Caco-2 (cell line): ENCODE measurements around the gene CRELD2. TPM values are rescaled to one million over a fixed set of nuclear protein-coding genes. Genes with fewer than 3 reads are reported as not detected.

ENCODE experiments used
- BruUV-seq: library from RNA; stranded (reverse); fragments of 400-500 nt; replicated peaks from 2 replicates; lab custom pipeline; 2021; lab: Mats Ljungman, UMichigan
- CTCF ChIA-PET: fragments of 300-600 bp; sonication (Branson Sonifier 250); formaldehyde crosslinking; loops from one replicate; lab custom pipeline; 2022; ENCODE audit warnings: antibody characterized with exemption; lab: Charles Lee
- POLR2A ChIA-PET: fragments of 300-600 bp; sonication (Branson Sonifier 250); formaldehyde crosslinking; loops from one replicate; lab custom pipeline; 2022; ENCODE audit warnings: antibody characterized with exemption; lab: Charles Lee
- DNase-seq, 2 experiments: peaks; one replicate each; pipeline versions ENCODE4 v3.0.0 to v3.0.0-alpha.2; 2020 to 2022
- H3K27me3 ChIP-seq: replicated peaks from 2 replicates; pipeline ENCODE4 v1.6.0; 2011; ENCODE audit warnings: low read length; ENCODE audit not compliant: control insufficient read depth, insufficient read depth
- H3K36me3 ChIP-seq: 2 replicates; pipeline ENCODE4 v1.5.1; 2011; ENCODE audit warnings: low read length; ENCODE audit not compliant: control insufficient read depth, insufficient read depth
- H3K4me1 ChIP-seq: fragments of 250-450 bp; sonication (Bioruptor Pico); 2 replicates; pipeline ENCODE4 v1.5.1; 2020; ENCODE audit warnings: mild to moderate bottlenecking
- H3K4me3 ChIP-seq: 2 replicates; pipeline ENCODE4 v1.5.1; 2011; ENCODE audit warnings: low read depth, mild to moderate bottlenecking, control low read depth, low read length
- H3K9me3 ChIP-seq: fragments of 250-450 bp; sonication (Bioruptor Pico); 2 replicates; pipeline ENCODE4 v1.5.1; 2020; ENCODE audit warnings: mild to moderate bottlenecking, moderate library complexity
- H3K27ac Mint-ChIP-seq: one replicate; pipeline ENCODE4 v1.8.0; 2022; ENCODE audit warnings: mixed read lengths; ENCODE audit not compliant: unreplicated experiment
- H3K27me3 Mint-ChIP-seq: one replicate; pipeline ENCODE4 v1.8.0; 2022; ENCODE audit warnings: mixed read lengths; ENCODE audit not compliant: insufficient read depth, unreplicated experiment
- H3K36me3 Mint-ChIP-seq: one replicate; pipeline ENCODE4 v1.8.0; 2022; ENCODE audit warnings: mild to moderate bottlenecking, mixed read lengths; ENCODE audit not compliant: insufficient read depth, unreplicated experiment
- H3K4me1 Mint-ChIP-seq: one replicate; pipeline ENCODE4 v1.8.0; 2022; ENCODE audit warnings: low read depth, mixed read lengths; ENCODE audit not compliant: unreplicated experiment
- H3K4me3 Mint-ChIP-seq: one replicate; pipeline ENCODE4 v1.8.0; 2022; ENCODE audit warnings: mild to moderate bottlenecking, moderate library complexity, mixed read lengths; ENCODE audit not compliant: unreplicated experiment
- H3K9me3 Mint-ChIP-seq: one replicate; pipeline ENCODE4 v1.8.0; 2022; ENCODE audit warnings: mixed read lengths; ENCODE audit not compliant: unreplicated experiment
- intact Hi-C: fragments of 100-400 bp; cut with micrococcal nuclease; formaldehyde crosslinking; loops from one replicate; pipeline ENCODE4 v1.10.0; 2022; ENCODE audit not compliant: unreplicated experiment
- total RNA-seq: library from RNA; stranded (reverse); gene quantifications from 2 replicates; pipeline ENCODE4 v1.2.3, GENCODE V29; 2022
- TF ChIP-seq, protein P1 (sequence below), 2 experiments: fragments of 200-600 bp in 1 of 2; IDR thresholded peaks; 1 replicate in 1 of 2; 2 replicates in 1 of 2; pipeline versions ENCODE4 v1.5.1 to v1.8.0; 2011 to 2022; ENCODE audit warnings: antibody characterized with exemption in 1 of 2, control low read depth in 1 of 2, inconsistent platforms in 1 of 2, low read depth in 1 of 2, low read length in 1 of 2, mild to moderate bottlenecking in 1 of 2, moderate library complexity in 1 of 2; ENCODE audit not compliant: insufficient read depth in 1 of 2, severe bottlenecking in 1 of 2, unreplicated experiment in 1 of 2

CRELD2 gene
- total RNA-seq, 1 experiment from 2014 or later, result 43.3 TPM

DNA sequence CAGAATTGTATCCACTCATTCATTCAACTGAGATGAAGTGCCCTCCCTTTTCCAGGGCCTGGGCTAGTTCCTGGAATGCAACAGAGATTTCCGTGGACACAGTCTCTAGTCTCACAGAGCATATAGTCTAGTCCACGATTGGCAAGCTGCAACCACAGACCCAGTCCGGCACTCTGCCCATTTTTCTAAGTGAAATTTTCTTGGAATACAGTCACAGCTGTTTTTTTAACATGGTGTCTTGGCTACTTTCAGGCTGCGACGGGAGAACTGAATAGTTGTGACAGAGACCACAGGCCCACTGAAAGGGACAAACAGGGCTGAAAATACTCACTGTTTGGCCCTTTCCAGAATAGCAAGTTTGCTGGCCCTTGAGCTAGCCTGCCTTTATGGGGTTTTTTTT is 29.4 kb upstream of the CRELD2 start:
- H3K27me3 Mint-ChIP-seq, result no peaks in the 10 kb centered on the region
- Histone ChIP-seq H3K36me3 (peaks cover 3% of the 10 kb centered on the region), H3K4me3 (no peak overlapping the region), H3K4me1 (no peaks in the 10 kb centered on the region), H3K9me3 (no peaks in the 10 kb centered on the region), H3K27me3 (no peaks in the 10 kb centered on the region)
- no peak overlapping the region for H3K27ac Mint-ChIP-seq
- no peaks in the 10 kb centered on the region for H3K4me1 Mint-ChIP-seq
- no peak overlapping the region for H3K4me3 Mint-ChIP-seq
- ChIA-PET CTCF (no interaction called here), POLR2A (no interaction called here)
- intact Hi-C loops, result no loop called here
- TF ChIP-seq, protein P1, sequence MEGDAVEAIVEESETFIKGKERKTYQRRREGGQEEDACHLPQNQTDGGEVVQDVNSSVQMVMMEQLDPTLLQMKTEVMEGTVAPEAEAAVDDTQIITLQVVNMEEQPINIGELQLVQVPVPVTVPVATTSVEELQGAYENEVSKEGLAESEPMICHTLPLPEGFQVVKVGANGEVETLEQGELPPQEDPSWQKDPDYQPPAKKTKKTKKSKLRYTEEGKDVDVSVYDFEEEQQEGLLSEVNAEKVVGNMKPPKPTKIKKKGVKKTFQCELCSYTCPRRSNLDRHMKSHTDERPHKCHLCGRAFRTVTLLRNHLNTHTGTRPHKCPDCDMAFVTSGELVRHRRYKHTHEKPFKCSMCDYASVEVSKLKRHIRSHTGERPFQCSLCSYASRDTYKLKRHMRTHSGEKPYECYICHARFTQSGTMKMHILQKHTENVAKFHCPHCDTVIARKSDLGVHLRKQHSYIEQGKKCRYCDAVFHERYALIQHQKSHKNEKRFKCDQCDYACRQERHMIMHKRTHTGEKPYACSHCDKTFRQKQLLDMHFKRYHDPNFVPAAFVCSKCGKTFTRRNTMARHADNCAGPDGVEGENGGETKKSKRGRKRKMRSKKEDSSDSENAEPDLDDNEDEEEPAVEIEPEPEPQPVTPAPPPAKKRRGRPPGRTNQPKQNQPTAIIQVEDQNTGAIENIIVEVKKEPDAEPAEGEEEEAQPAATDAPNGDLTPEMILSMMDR (IDR thresholded peaks at IDR 0.05; ENCODE audit: insufficient read depth in 1 of 2, low read depth in 1 of 2, low read length in 1 of 2, severe bottlenecking in 1 of 2, unreplicated experiment in 1 of 2), result no peak
- BruUV-seq, result no TSS peak
- no peak for DNase-seq
- peaks cover 73% of the 10 kb centered on the region for H3K36me3 Mint-ChIP-seq
- peaks cover 10% of the 10 kb centered on the region for H3K9me3 Mint-ChIP-seq

DNA sequence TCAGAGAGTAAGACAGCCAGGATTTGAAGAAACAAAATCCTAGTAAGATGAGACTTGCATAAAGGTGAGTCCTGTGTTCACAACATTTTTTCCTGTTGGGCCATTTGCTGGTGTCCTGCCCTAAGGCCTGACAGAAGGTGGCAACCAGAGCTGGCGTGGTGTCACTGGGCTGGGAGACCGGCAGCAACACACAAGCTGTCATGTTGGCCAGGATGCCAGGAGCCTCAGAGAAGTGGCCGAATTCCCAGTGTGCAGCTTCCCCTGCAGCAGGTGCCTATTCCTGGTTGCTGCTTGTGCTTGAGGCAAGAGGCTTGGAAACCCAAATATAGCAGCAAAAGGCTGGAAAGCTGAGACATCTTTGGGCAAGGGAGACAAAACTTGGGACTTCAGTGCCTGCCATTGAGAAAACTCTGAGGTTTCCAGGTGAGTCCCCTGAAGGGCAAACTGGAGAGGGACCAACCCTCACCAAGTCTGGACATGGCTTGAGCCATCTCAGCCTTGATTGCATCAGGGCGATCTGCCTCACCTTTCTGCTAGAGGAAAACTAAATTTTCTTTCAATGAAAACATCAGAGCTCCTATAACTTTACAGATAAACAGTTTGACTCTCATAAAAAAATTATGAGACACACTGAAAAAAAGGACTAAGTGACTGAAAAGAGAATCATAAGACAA is 26.1 kb upstream of the CRELD2 start:
- BruUV-seq, result no TSS peak
- H3K36me3 ChIP-seq, result peaks cover 1% of the 10 kb centered on the region
- Mint-ChIP-seq H3K4me3 (no peak overlapping the region), H3K36me3 (peaks cover 62% of the 10 kb centered on the region), H3K27ac (no peak overlapping the region), H3K4me1 (no peaks in the 10 kb centered on the region), H3K27me3 (no peaks in the 10 kb centered on the region), H3K9me3 (peaks cover 10% of the 10 kb centered on the region)
- H3K27me3 ChIP-seq, result no peaks in the 10 kb centered on the region
- TF ChIP-seq, protein P1 (IDR thresholded peaks at IDR 0.05; ENCODE audit: insufficient read depth in 1 of 2, low read depth in 1 of 2, low read length in 1 of 2, severe bottlenecking in 1 of 2, unreplicated experiment in 1 of 2), result no peak
- ChIA-PET CTCF (no interaction called here), POLR2A (no interaction called here)
- no peaks in the 10 kb centered on the region for H3K4me1 ChIP-seq
- H3K4me3 ChIP-seq, result no peak overlapping the region
- intact Hi-C loops, result no loop called here
- no peak for DNase-seq
- H3K9me3 ChIP-seq, result no peaks in the 10 kb centered on the region

DNA sequence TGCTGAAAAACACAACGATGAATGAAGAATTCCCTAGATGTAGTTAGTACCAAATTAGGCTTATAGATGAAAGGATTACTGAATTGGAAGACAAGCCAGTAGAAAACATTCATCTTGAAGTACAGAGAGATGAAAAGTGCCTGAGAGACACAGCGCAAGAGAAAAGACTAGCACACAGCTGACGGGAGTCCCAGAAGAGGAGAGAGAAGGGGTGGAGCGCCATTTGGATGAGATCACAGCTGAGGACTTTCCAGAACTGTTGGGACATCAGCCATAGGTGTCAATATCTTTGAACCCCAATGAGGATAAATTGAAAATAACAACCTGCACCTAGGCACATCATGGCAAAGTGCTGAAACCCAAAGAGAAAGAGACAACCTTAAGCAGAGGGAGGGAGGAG is 25.4 kb upstream of the CRELD2 start:
- Mint-ChIP-seq H3K27me3 (no peaks in the 10 kb centered on the region), H3K9me3 (peaks cover 10% of the 10 kb centered on the region), H3K27ac (no peak overlapping the region), H3K4me1 (no peaks in the 10 kb centered on the region), H3K4me3 (no peak overlapping the region), H3K36me3 (peaks cover 55% of the 10 kb centered on the region)
- TF ChIP-seq, protein P1 (IDR thresholded peaks at IDR 0.05; ENCODE audit: insufficient read depth in 1 of 2, low read depth in 1 of 2, low read length in 1 of 2, severe bottlenecking in 1 of 2, unreplicated experiment in 1 of 2), result no peak
- ChIA-PET CTCF (no interaction called here), POLR2A (no interaction called here)
- no TSS peak for BruUV-seq
- Histone ChIP-seq H3K36me3 (peaks cover 1% of the 10 kb centered on the region), H3K4me3 (no peak overlapping the region), H3K4me1 (no peaks in the 10 kb centered on the region), H3K27me3 (no peaks in the 10 kb centered on the region), H3K9me3 (no peaks in the 10 kb centered on the region)
- no peak for DNase-seq
- intact Hi-C loops, result no loop called here
